ENCODE results near the gene FEM1C. TPM values are rescaled to one million over a fixed set of nuclear protein-coding genes. Genes with fewer than 3 reads are reported as not detected.

Gene FEM1C
- total and polyA plus RNA-seq, 10 of the 15 experiments (the other 5 are each of a cell fraction or from before 2014, with no cell fraction given) = 1.9 to 15.6 (median 8.0) TPM

DNA sequence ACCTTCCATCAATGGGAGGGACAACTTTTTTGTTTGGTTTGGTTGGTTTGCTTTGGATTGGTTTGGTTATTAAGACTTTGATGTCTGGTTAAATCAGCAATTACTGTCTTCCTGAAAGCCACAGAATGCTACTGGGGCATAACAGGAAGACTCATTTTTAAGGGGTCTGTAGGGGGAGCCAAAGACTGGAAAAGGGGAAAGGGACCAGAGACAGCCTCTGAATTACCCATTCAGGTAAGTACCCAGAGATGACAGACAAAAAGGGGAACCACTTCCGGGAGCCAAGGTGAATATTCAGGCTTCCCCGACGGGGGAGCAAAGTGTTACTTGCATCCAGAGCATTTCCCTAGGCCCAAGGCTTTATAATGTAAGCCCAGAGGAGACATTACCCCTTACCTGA, 4.6 kb upstream of the FEM1C start:
- peak; percentile 7 for ATAC-seq
- in situ Hi-C loops (cut with MboI) (no loop called here), intact Hi-C loops (cut with micrococcal nuclease; ENCODE audit: unreplicated experiment) (loop anchor here (1.0 to 10.0 kb wide), 5 partner anchors 37 to 1114 kb away; partner anchors contain the start of genes AP3S1 and ATG12)
- peak overlapping the region; percentile 25 for H2AFZ ChIP-seq (ENCODE audit: control insufficient read depth, low read depth, low read length)
- peaks cover 5% of the 10 kb centered on the region for H3K9me3 ChIP-seq (replicated peaks; ENCODE audit: control insufficient read depth, insufficient read depth, low read length)
- no peaks in the 10 kb centered on the region for H3K27me3 ChIP-seq (replicated peaks in 1 of 2; ENCODE audit: control insufficient read depth in 2 of 2, insufficient read depth in 2 of 2, low read length in 1 of 2)
- H3K36me3 ChIP-seq (ENCODE audit: control insufficient read depth in 2 of 2, insufficient read depth in 2 of 2, low read length in 1 of 2) = no peaks in the 10 kb centered on the region
- FAIRE-seq = peak; percentile 72
- peaks cover 4% of the 10 kb centered on the region for H3K4me1 ChIP-seq (ENCODE audit: control insufficient read depth, insufficient read depth, low read length)
- no peak overlapping the region for H3K4me2 ChIP-seq (ENCODE audit: control insufficient read depth, insufficient read depth)
- BruUV-seq (replicated peaks) = no TSS peak
- WGBS (ENCODE audit: insufficient coverage, insufficient replicate concordance, low lambda C conversion rate, missing lambda C conversion rate) = 3% methylated on average over 3 of the region's 3 CpGs
- ChIA-PET SMC1A (ENCODE audit: uncharacterized antibody, unreplicated experiment) (no interaction called here), CTCF (no interaction called here), POLR2A (no interaction called here), RAD21 (ENCODE audit: unreplicated experiment) (no interaction called here)
- peaks cover 3% of the 10 kb centered on the region for H3K79me2 ChIP-seq (ENCODE audit: control insufficient read depth, insufficient read depth, low read length)
- H3K4me3 ChIP-seq = no peak overlapping the region
- H3K9ac ChIP-seq (ENCODE audit: control insufficient read depth, insufficient read depth, low read length) = no peak overlapping the region
- no peak overlapping the region for H3K27ac ChIP-seq (ENCODE audit: control insufficient read depth, insufficient read depth)
- H4K20me1 ChIP-seq (ENCODE audit: control insufficient read depth, insufficient read depth) = no peaks in the 10 kb centered on the region
- DNase-seq (ENCODE audit: low read depth, low spot score) = peak; percentile 48
- no peak for TF ChIP-seq MEF2B (IDR thresholded peaks at IDR 0.05; ENCODE audit: partially characterized antibody, poor library complexity, severe bottlenecking)
- TF ChIP-seq E4F1 (IDR thresholded peaks at IDR 0.05; ENCODE audit: borderline replicate concordance, partially characterized antibody) = no peak
- no peak for TF ChIP-seq NR2C2 (IDR thresholded peaks at IDR 0.05; ENCODE audit: borderline replicate concordance, control insufficient read depth, insufficient read length, low read depth)
- TF ChIP-seq SMARCA5 (IDR thresholded peaks at IDR 0.05) = peak; percentile 92
- 0 out of 3 replicates have a peak, but pooled peaks have one; percentile 25 for TF ChIP-seq POU2F2 (IDR thresholded peaks at IDR 0.05; ENCODE audit: borderline replicate concordance, low read depth, low read length)
- TF ChIP-seq, protein P1, sequence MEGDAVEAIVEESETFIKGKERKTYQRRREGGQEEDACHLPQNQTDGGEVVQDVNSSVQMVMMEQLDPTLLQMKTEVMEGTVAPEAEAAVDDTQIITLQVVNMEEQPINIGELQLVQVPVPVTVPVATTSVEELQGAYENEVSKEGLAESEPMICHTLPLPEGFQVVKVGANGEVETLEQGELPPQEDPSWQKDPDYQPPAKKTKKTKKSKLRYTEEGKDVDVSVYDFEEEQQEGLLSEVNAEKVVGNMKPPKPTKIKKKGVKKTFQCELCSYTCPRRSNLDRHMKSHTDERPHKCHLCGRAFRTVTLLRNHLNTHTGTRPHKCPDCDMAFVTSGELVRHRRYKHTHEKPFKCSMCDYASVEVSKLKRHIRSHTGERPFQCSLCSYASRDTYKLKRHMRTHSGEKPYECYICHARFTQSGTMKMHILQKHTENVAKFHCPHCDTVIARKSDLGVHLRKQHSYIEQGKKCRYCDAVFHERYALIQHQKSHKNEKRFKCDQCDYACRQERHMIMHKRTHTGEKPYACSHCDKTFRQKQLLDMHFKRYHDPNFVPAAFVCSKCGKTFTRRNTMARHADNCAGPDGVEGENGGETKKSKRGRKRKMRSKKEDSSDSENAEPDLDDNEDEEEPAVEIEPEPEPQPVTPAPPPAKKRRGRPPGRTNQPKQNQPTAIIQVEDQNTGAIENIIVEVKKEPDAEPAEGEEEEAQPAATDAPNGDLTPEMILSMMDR (IDR thresholded peaks at IDR 0.05 in 2 of 3, conservative IDR thresholded peaks at IDR 0.05 in 1 of 3; ENCODE audit: control insufficient read depth in 2 of 3, extremely low read depth in 1 of 3, insufficient read depth in 1 of 3, low read depth in 3 of 3, low read length in 3 of 3) = peak; percentile 50 to 86 (median 62); a peak in 5 of 6 replicates
- TF ChIP-seq SPI1 (IDR thresholded peaks at IDR 0.05; ENCODE audit: borderline replicate concordance, insufficient read depth, low read depth, low read length) = peak; percentile 25; the same call in 1 of the 2 replicates
- peak; percentile 78; the same call in 1 of the 2 replicates for TF ChIP-seq SMC3 (IDR thresholded peaks at IDR 0.05; ENCODE audit: borderline replicate concordance, low read length)
- TF ChIP-seq GATAD2B (conservative IDR thresholded peaks at IDR 0.05; ENCODE audit: low read depth) = 0 out of 2 replicates have a peak, but pooled peaks have one; percentile 51
- TF ChIP-seq ZNF24 (IDR thresholded peaks at IDR 0.05) = 0 out of 2 replicates have a peak, but pooled peaks have one; percentile 44
- TF ChIP-seq IKZF2 (IDR thresholded peaks at IDR 0.05) = peak in 1 of 2 experiments; percentile 31; a peak in 1 of 4 replicates
- TF ChIP-seq, protein P2, sequence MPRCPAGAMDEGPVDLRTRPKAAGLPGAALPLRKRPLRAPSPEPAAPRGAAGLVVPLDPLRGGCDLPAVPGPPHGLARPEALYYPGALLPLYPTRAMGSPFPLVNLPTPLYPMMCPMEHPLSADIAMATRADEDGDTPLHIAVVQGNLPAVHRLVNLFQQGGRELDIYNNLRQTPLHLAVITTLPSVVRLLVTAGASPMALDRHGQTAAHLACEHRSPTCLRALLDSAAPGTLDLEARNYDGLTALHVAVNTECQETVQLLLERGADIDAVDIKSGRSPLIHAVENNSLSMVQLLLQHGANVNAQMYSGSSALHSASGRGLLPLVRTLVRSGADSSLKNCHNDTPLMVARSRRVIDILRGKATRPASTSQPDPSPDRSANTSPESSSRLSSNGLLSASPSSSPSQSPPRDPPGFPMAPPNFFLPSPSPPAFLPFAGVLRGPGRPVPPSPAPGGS (IDR thresholded peaks at IDR 0.05; ENCODE audit: borderline replicate concordance, insufficient read depth, low read depth, low read length, poor library complexity, severe bottlenecking) = no peak
- TF ChIP-seq SRF (IDR thresholded peaks at IDR 0.05; ENCODE audit: low read depth in 2 of 2, low read length in 2 of 2) = peak; percentile 23 to 87; a peak in 3 of 4 replicates
- no peak for TF ChIP-seq NFYB (IDR thresholded peaks at IDR 0.05; ENCODE audit: insufficient read depth, low read depth, low read length)
- no peak for TF ChIP-seq STAT1 (conservative IDR thresholded peaks at IDR 0.05)
- TF ChIP-seq, protein P3, sequence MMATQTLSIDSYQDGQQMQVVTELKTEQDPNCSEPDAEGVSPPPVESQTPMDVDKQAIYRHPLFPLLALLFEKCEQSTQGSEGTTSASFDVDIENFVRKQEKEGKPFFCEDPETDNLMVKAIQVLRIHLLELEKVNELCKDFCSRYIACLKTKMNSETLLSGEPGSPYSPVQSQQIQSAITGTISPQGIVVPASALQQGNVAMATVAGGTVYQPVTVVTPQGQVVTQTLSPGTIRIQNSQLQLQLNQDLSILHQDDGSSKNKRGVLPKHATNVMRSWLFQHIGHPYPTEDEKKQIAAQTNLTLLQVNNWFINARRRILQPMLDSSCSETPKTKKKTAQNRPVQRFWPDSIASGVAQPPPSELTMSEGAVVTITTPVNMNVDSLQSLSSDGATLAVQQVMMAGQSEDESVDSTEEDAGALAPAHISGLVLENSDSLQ (IDR thresholded peaks at IDR 0.05) = peak; percentile 24; the same call in 1 of the 2 replicates
- peak; percentile 61 for TF ChIP-seq NR2C1 (IDR thresholded peaks at IDR 0.05)

Measured in GM12878 (cell line).